ENCODE results near the gene COL24A1.
"Not testable (repeated sequence)": the region's sequence is repeated elsewhere in the genome, so short reads cannot be mapped to it uniquely, and the experiment has no call there.

The COL24A1 gene

DNA sequence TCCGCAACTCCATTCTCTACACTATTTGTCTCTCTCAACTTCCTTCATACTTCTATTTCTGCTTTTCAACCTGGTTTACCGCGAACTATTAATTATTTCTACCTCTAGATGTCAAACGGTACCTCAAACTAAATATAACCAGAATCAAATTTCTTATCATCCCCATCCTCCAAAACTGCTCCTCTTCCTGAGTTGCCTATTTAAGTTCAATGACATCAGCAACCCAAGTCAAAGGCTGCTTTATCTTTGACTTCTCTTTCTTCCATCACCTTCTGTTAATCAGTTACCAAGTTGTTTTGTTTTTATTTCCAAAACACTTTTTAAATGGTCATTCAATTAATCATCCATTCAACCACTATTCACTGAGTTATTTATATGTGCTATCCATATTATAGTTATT is 171.9 kb downstream of the COL24A1 start:
- no peak for DNase-seq (ENCODE audit: low read depth)

- DNase-seq (ENCODE audit: low read depth) = no peak
Measured at GRCh38 chr1:85983316-85983715, 173.3 kb downstream of the COL24A1 start.

- DNase-seq (ENCODE audit: low read depth) = no peak
Measured at GRCh38 chr1:85976516-85977205, 179.9 kb downstream of the COL24A1 start.

- no peak for DNase-seq (ENCODE audit: low read depth)
Measured at GRCh38 chr1:85975912-85976371, 180.6 kb downstream of the COL24A1 start.

DNA sequence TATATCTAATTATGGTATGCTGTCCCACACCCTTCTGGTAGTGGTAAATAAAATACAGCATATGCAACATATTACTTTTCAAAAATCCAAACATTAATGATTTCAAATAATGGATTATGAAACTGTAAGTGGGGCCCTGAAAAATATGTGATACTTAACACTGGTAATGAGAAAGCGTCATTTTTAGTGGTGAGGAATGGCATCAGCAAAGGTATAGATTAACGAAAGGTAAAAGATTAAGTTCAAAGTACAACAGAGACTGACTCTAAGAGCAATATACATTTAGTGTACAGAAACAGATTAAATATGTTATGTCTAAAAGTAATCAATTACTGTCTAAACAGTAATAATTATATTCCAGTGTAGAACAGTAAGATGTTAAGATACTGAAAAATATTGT is 194.1 kb downstream of the COL24A1 start:
- DNase-seq (ENCODE audit: low read depth) = no peak

DNA sequence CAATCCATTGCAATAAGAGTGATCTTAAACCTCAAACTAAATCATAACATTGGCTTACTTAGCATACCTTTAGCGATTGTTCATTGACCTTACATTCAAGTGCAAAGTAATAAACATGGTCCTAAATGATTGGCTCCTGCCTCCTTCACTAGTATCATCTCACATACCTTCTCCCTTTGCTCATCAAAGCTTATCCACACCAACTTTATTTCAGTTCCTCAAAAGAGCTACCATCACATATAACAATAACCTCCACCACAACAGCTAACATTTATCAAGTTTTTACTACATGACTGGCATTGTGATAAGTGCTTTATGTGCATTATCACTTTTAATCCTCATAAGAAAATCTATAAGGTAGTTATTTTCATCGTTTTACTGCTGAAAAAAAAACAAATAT is 198.8 kb downstream of the COL24A1 start:
- DNase-seq (ENCODE audit: low read depth) = no peak

DNA sequence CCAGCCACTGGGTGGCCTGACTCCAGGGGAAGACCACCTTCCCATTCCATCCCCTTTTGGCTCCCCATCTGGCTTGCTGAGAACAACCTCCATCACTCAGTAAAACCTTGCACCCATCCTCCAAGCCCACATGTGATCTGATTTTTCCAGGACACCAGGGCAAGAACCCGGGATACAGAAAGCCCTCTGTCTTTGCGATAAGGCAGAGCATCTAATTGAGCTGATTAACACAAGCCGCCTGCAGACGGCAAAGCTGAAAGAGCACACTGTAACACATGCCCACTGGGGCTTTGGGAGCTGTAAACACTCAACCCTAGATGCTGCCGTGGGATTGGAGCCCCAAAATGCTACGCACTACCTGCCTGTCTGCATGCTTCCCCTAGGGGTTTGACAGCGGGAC is 201.4 kb downstream of the COL24A1 start:
- DNase-seq (ENCODE audit: low read depth) = not testable (repeated sequence)

DNA sequence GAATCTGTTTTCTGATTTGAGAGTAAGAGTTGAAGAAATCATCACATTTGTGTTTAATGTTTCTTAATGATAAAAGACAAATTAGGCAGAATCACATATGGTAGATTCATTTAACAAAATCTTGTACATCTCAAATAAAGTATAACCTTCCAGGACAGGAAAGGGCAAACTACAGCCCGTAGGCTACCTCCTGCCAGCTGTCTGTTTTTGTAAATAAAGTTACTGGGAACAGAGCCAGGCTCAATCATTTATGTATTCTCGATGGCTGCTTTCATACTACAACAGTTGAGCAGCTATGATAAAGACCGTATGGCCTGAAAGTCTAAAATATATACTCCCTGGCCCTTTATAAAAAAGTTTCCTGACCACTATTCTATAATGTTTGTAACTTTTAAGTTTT is 204.1 kb downstream of the COL24A1 start:
- no peak for DNase-seq (ENCODE audit: low read depth)

DNA sequence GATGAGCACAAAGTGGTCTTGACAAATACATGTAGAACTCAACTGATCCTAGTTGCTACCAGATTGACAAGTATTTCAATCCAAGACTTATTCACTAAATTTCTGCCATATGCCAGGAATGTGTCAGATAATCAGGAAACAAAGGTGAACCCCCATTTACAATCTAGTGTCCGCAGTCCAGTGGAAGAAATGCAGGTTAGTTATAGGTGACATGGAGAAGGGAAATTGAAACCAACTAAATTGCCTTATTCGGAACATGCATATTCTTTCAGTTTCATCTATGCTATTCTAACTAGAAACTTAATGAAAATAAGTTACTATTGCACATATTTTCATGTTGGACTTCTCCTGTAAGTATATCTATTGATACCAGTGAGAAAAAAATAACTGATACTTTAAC is 209.4 kb downstream of the COL24A1 start:
- no peak for DNase-seq (ENCODE audit: low read depth)

- DNase-seq (ENCODE audit: low read depth) = no peak
Measured at GRCh38 chr1:85943945-85944344, 212.6 kb downstream of the COL24A1 start.

GRCh38 chr1:85943526-85943925 is 213.0 kb downstream of the COL24A1 start:
- no peak for DNase-seq (ENCODE audit: low read depth)

- no peak for DNase-seq (ENCODE audit: low read depth)
Measured at GRCh38 chr1:85940656-85941306, 215.8 kb downstream of the COL24A1 start.

DNA sequence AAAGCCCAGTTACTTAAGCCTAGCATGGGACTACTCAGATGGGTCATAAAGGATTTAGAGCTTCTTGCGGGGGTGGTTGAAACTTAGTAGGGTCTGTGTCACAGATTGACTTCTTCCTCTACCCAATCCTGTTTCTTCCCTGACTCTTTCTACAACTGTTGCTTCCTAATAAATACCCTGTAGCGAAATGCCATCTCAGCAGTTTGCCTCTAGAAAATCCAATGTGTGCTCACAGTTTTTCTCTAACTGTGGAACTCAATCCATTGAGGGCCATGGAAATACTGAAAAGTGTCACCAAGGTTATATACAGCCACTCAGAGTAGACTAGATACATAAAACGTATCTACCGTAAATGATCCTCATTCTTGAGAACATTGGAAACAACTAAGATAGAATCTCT is 217.7 kb downstream of the COL24A1 start:
- no peak for DNase-seq (ENCODE audit: low read depth)

DNA sequence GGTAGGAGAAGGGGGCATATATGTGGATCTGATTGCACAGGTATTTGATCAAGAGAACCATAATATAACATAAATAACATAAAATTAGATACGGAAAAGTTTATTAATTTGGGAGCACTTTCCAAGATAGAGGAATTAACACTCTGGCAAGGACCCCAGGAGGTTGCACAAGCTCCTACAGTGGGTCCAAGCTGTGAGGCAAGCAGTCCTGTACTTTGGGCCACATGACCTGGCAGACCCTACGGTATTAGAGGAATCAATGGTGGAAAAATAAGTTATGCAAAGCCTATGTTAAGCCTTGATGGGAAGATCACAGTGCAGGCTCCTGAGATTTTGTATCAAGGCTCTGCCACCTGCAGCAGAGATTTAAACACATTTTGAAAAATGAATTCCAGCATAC is 220.1 kb downstream of the COL24A1 start:
- DNase-seq (ENCODE audit: low read depth) = no peak

DNA sequence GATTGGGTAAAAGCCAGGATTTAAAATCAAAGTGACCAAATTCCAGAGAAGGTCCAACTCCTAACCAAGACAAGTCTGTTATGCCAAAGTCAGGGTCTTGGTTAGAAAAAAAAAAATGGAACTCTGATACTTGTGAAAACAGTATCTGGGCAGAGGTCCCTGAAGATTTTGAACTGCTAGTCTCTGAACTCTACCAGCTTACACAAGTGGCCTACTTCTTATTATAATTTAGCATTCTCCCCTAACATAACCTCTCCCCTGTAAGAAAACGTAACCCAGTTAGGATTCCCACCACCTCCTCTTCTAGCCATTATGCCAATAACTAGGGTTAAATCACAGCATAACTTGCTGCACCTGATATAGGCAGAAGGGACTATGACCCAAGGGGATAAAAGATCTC is 220.5 kb downstream of the COL24A1 start:
- no peak for DNase-seq (ENCODE audit: low read depth)

- DNase-seq (ENCODE audit: low read depth) = no peak
Measured at GRCh38 chr1:85935234-85935633, 221.3 kb downstream of the COL24A1 start.

DNA sequence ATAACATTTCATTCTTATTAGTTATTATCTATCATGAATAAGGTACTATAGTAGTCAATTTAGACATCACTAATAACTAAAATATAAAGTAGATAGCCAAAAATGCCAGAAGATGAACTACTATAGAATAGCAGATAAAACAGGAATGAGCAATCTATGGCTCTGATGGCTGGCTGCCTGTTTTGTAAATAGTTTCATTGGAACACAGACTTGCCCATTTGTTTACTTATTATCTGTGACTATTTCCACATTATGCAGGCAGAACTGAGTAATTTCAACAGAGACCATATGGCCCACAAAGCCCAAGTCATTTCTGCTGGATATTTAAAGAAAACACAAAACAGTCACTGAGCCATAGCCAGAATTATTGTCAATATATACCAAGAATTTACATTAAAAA is 222.1 kb downstream of the COL24A1 start:
- DNase-seq (ENCODE audit: low read depth) = no peak

DNA sequence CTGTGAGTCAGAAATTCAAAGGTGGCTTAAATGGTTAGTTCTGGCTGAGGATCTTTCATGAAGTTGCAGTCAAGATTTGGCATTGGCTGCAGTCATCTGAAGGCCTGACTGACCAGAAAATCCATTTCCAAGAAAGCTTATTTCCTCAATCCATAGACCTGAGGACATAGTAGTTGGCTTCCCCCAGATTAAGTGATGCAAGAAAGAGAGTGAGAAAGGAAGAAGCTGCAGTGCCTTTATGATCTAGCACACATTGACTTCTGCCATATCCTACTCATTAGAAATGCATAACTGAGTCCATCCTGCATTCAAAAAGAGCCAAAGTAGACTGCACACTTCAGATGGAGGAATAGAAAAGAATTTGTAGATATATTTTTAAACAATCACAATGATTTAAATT is 222.6 kb downstream of the COL24A1 start:
- no peak for DNase-seq (ENCODE audit: low read depth)

GRCh38 chr1:85911742-85912141 is 244.8 kb downstream of the COL24A1 start:
- DNase-seq (ENCODE audit: low read depth) = no peak

DNA sequence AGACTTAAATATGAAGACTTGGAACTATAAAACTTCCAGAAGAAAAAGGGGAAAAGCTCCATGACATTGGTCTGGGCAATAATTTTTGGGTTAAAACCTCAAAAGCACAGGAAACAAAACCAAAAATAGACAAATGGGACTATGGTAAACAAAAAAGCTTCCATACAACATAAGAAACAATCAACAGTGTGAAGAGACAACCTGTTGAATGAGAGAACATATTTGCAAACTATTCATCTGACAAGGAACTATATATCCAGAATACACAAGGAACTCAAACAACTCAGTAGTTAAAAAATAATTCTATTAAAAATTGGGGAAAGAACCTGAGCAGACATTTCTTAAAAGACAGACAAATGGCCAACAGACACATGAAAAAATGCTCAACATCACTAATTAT is 255.7 kb downstream of the COL24A1 start:
- no peak for DNase-seq (ENCODE audit: low read depth)

DNA sequence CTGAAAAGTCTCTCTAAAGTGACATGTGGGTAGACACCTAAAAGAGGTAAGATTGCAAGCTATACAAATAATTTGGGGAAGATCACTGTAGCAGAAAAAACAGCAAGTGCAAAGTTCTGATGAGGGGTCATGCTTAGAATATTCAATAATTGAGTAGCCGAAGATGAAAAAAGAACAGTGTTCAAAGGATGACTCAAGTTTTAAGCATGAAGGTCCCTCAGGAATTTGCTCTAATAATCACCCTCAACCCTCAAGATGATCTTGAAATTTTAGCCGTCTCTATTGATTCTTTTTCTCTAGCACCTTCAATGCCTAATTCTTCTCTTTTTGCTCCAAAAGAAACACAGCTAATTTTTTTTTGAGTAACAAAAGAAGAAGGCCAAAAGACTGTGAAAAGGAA is 257.7 kb downstream of the COL24A1 start:
- no peak for DNase-seq (ENCODE audit: low read depth)

GRCh38 chr1:85894651-85895050 is 261.9 kb downstream of the COL24A1 start:
- no peak for DNase-seq (ENCODE audit: low read depth)

GRCh38 chr1:85892366-85892765 is 264.2 kb downstream of the COL24A1 start:
- no peak for DNase-seq (ENCODE audit: low read depth)

GRCh38 chr1:85889870-85890269 is 266.7 kb downstream of the COL24A1 start:
- DNase-seq (ENCODE audit: low read depth) = no peak

All from HS-5 (cell line).